ELR (cell line): ENCODE measurements around the gene PPP1R14B.
A peak's percentile ranks its signal among the peaks of the same experiment; 100 is the strongest.

Source experiments
- DNase-seq: peaks from one replicate; pipeline ENCODE4 v3.0.0-alpha.2; 2015; ENCODE audit warnings: low read depth

Gene PPP1R14B

DNA sequence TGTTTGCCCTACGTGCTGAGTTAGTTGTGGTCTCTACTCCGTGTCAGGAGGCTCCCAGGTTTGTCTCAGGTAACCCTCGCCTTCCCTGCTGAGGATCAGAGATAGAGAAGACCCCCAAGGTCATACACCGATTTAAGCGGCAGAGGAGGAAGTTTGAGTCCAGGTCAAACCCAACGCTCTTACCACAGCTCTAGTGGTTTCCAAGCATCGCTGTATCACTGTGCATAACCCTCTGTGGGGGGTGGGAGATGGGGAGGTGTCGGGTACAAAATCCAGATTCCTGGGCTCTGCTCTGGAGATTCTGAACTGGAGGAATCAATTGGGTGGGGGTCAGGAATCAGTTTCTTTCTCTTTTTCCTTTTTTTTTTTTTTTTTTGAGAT, 15.8 kb downstream of the PPP1R14B start:
- no peak for DNase-seq

DNA sequence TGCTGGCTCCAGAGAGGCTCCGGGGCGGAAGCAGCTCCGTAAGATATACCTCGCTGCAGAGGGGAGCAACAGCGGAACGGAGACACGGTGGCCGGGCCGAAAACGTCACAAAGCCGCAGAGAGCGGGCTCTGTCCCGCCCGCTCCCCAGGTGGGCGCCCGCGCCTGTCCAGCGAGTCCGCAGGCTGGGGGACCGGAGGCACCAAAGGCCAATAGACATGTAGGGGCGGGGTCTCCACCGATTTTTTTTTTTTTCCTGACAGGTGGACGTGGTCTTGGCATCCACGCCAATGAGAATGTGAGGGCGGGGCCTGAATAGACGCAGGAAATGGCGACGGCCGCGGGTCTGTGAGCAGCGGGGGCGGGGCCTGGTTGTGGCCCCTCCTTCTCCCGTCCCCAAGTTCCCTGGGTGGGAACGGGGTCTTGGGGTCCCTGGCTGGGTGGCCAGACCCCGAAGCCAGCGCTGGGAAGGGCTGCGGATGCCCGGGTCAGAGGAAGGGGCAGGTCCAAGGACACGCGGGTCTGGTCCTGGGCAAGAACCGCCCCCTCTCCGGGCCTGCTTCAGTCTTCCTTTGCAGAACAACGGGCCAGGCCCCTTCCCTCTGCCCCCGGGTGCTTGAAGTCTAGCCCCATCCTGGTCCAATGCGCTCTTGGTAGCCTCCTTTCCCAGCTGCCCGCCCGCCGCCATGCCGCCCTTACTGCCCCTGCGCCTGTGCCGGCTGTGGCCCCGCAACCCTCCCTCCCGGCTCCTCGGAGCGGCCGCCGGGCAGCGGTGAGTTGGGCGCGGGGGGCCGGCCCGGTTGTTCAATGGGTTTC, 16.4 kb downstream of the PPP1R14B start, which contains the start of gene DNAJC4:
Gene DNAJC4 (plus strand): TSS at position 378 of the 814 bp plus-strand sequence. CDS start 307 bp downstream, at position 685.
- peak; percentile 92 for DNase-seq

DNA sequence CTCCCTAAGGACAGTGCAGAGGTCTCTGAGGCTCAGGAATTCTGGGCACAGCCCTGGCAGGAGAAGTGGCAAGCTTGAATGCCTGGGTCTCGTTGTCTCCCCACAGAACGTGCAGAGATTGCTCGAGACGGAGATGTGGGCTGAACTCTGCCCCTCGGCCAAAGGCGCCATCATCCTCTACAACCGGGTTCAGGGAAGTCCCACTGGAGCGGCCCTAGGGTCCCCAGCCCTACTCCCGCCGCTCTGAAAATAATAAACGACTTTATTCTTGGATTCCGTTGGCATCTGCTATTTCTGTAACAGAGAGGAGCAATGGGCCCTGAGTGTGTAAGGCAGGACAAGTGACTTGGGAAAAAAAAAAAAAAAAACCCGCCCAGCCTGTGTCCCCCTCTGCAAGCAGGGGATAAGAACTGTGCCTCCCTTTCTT, 17.0 kb downstream of the PPP1R14B start:
- no peak for DNase-seq

DNA sequence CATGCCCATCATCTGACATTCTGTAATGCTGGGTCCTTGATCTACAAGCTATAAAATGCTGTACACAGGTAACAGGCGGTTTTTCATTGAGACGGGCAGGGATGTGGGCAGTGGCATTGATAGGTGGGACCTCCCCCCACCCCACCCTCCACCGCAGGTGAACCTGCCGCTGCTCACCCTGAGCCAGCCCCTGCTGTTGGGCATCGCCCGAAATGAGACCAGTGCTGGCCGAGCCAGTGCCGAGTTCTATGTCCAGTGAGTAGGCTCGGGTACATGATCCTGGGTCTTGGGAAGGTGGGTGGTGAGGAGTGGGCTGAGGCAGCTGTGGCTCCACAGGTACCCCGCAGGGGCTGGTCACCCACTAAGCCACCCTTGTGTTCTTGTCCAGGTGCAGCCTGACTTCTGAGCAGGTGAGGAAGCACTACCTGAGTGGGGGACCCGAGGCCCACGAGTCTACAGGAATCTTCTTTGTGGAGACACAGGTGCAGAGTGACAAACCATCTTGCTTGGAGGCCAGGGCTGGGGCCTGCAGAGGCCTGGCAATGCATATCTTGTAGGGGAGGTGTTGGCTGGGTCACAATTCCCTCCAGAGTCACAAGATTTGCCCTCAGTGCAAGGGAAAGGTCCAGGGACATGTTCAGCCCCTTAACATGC, 17.5 kb downstream of the PPP1R14B start:
- no peak for DNase-seq

DNA sequence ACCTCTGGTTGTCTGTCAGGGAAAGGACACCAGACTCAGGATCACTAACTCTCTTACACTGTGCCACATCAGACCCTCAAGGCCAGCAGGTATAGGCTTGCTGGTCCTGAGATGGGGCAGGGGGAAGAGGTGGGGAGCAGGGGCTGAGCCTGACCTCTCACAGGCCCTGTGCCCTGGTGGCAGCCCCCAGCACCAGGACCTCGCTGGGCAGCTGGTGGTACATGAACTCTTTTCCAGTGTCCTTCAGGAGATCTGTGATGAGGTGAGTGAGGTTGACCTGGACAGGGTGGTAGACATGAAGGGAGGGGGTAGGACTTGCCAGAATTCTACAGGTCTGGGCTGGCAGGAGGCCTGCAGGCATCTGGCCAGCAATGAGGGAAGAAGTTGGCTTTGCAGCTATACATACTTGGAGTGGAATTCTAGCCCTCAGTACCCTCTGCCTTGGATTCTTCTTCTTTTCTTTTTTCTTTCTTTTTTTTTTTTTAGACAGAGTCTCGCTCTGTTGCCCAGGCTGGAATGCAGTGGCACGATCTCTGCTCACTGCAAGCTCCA, 19.3 kb downstream of the PPP1R14B start:
- DNase-seq = no peak

DNA sequence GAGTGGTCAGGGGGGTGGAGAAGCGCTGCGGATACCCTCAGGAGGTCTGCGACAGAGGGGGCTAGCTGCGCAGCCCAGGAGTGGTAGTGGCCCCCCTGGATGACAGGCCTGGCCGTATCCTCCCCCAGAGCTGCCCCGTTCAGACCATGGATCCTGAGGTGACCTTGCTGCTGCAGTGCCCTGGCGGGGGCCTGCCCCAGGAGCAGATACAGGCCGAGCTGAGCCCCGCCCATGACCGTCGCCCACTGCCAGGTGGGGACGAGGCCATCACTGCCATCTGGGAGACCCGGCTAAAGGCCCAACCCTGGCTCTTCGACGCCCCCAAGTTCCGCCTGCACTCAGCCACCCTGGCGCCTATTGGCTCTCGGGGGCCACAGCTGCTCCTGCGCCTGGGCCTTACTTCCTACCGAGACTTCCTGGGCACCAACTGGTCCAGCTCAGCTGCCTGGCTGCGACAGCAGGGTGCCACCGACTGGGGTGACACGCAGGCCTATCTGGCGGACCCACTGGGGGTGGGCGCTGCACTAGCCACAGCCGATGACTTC, 20.2 kb downstream of the PPP1R14B start:
- DNase-seq = peak; percentile 30

DNA sequence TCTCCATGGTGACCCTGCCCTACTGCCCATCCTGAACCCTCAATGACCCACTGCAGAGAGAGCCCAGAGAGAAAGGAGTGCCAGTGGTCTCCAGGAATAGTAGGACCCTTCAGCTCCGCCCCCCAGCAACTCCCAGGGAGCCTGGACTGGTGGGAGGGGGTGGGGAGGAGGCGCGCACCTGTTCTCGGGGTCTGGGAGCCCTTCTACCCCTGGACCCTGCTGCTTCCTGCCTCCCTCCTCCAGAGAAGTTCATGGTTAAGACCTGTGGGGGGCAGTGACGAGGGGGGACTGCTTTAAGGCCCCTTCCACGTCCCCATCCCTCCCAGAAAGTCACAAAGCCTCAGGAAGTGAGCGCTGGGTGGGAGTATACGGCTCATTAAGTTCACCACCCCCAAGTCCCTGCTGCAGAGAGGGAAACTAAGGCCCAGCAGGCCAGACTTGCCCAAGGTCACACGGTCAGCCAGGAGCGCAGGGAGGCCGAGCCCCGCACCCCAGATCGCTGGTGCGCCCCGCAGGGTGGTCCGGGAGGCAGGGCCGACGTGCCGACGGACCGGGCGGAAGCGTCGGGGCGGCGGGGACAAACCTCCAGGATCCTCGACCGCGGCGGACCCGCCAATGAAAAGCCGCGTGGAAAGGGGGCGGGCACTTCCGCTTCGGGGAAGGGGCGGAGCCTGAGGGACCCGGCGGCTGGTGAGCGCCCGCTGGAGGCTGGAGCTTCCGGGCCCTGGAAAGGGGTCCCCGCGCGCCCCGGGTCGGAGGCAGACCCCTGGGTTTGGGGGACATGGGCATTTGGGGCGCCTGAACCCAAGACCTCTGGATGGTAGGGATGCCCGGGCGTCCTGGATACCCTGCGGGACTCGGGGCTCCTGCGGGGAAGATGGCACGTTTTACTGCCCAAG, 20.9 kb downstream of the PPP1R14B start, which contains the start of the genes NUDT22 and TRPT1:
Gene NUDT22 (plus strand): TSS at position 667 of the 899 bp plus-strand sequence. CDS start 379 bp downstream, outside the sequence.
Gene TRPT1 (minus strand): TSS at position 579 of the 899 bp plus-strand sequence. CDS start 326 bp downstream, at position 253.
- peak; percentile 89 for DNase-seq

DNA sequence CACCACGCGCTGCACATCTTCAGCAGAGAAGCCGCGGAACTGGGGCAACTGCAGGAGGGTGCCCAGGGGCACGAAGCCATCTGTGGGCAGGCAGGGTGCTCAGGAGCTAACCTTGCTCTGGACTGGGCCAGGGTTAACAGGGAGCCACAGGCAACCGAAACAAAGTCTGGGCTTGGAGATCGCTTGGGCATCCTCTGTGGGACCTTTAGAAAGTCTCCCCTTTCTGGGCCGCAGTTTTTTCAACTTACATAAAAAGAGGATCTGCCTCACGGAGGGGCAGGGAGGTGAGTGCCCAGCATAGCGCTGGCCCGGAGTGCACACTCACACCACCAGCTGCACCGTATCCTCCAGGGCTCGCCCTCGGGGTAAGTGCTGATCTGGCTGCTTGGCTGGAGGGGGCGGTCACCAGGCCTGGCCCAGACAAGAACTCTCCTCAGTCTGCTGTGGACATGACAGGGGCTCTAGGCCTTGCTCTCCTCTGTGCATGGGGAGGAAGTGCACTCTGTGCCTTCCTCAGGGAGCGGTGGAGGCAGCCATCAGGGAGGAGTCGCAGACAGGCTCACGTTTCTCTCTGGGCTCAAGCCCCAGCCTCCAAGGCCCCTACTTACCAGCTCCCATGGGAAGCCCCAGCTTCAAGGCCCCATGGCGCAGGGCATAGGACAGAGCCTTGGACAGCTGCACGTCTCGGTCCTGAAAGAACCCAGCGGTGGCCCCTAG, 21.7 kb downstream of the PPP1R14B start:
- DNase-seq = peak; percentile 22

DNA sequence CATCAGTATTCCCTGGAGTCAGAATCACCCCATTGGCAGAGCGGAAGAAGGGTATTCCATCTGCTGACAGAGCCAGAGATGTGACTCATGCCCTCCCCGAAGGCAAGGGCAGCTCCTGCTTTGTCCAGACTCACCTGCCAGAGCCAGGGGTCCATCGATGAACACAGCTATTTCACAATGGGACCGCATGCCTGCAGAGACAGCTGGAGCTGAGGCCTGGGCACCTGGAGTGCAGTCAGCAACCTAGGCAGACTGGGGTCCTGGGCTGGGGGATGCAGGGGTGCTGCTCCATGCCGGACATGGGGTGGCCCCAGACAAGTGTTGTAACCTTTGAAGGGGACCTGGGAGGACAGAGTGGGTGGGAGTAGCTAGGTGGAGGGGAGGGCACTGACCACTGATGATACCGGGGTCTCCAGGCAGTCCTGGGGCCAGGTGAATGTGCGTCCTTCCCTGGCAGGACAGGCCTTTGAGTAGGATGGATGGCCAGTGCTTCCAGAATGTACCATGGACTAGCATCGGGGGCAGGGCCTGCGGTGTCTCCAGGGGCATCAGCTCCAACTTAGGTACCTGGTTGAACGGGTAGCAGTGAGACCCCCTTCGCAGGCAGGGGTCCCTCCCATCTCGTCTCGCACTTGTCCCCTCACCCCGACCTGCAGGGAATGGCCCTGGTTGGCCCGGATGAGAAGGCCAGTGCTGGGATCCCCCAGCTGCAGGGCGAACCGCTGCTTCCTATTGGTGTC, 22.4 kb downstream of the PPP1R14B start:
- DNase-seq = peak; percentile 60

DNA sequence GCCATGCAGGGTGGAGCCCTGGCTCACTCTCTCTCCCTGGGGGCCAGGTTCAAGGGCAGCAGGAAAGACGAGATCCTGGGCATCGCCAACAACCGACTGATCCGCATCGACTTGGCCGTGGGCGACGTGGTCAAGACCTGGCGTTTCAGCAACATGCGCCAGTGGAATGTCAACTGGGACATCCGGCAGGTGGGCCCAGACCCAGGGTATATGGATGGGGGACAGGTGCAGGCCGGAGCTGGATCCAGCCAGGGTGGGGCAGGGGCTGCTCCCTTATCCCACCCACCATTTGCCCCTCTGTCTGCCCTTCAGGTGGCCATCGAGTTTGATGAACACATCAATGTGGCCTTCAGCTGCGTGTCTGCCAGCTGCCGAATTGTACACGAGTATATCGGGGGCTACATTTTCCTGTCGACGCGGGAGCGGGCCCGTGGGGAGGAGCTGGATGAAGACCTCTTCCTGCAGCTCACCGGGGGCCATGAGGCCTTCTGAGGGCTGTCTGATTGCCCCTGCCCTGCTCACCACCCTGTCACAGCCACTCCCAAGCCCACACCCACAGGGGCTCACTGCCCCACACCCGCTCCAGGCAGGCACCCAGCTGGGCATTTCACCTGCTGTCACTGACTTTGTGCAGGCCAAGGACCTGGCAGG, 23.6 kb downstream of the PPP1R14B start:
- no peak for DNase-seq

DNA sequence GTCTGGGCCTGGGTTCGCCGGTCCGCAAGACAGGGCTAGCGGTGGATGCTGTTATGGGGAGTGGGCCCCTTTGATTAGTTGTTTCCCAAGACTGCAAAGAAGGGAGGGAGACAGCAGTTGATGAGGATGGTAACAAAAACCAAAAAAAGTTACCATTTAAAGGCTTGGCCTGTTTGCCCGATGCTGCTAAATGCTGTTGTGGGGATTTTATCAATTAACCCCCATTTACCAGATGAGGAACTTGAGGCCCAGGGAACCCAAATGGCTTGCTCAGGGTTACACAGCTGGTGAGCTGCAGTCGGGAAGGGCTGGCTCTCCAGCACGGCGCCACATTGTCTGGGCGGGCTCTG, 24.1 kb downstream of the PPP1R14B start:
- DNase-seq = no peak

DNA sequence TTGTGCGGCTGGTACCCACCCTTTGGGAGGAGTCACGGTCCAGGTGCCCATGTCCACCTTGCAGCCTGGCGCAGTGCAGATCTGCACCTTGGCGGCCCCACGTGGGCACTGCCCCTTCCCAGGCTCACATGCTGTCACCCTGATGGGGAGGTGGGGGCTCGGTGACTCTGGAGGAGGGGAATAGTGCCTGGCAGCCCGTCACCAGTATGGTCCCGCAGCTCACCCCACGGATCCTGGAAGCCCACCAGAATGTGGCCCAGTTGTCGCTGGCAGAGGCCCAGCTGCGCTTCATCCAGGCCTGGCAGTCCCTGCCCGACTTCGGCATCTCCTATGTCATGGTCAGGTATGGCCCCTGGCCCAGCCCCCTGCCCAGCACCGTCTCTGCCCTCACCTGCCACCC, 25.9 kb downstream of the PPP1R14B start:
- no peak for DNase-seq

DNA sequence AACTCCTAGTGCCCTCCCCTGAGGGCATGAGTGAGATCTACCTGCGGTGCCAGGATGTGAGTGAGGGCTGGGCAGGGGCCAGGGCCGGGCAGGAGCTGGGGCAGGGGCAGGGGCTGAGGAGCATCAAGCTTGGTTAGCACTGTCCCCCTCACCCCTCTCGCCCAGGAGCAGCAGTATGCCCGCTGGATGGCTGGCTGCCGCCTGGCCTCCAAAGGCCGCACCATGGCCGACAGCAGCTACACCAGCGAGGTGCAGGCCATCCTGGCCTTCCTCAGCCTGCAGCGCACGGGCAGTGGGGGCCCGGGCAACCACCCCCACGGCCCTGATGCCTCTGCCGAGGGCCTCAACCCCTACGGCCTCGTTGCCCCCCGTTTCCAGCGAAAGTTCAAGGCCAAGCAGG, 26.5 kb downstream of the PPP1R14B start:
- DNase-seq = no peak

DNA sequence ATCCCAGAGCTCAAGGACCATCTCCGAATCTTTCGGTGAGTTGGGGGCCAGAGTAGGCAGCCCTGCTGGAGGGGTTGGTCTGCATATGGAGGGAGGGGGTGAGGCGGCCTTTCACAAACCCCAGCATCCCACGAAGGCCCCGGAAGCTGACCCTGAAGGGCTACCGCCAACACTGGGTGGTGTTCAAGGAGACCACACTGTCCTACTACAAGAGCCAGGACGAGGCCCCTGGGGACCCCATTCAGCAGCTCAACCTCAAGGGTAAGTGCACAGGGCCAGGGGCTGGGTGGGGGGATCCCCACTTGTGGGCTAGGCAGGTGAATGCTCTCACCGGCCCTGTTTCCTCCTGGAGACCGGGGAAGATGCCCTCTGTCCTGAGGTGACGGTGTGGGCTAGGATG, 27.0 kb downstream of the PPP1R14B start:
- no peak for DNase-seq

DNA sequence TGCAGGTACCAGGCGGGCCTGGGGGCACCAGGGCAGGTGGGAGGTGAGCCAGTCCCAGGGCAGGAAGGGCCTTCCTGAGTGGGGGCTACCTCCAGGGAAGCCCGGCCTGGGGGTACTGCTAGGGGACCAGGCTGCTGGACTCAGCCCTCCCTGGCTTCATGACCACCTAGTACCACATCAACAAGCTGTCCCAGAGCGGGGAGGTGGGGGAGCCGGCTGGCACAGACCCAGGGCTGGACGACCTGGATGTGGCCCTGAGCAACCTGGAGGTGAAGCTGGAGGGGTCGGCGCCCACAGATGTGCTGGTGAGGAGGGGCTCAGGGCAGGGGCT, 27.4 kb downstream of the PPP1R14B start:
- DNase-seq = no peak

DNA sequence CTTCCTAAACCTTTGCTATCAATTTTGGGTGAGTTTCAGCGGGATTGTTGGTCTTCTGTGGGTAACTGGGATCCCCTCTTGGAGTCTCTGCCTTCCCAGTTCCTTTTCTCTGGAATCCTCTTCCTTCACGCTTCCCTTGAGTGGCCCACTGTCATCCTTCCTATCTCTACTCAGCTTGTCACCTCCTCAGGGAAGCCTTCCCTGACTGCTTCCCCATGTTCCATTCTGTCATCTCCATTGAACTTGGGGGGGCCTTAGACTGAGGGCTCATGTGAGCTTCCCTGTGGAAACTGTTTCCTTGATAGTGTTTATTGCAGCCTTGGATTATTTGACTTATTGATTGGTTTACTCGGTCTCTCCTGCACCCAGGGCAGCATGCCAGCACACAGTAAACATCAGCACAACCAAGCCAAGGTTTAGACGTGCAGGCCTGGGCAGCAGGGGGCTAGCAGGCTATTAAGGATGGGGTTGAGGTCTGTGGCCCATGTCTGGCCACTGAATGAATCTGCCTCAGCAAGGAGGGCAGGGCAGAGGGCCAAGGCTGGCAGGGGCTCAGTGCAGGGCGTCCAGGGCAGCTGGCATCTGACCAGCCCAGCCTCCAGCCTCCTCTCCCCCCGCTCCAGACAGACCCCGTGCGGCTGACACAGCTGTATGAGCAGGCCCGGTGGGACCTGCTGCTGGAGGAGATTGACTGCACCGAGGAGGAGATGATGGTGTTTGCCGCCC, 28.0 kb downstream of the PPP1R14B start:
- DNase-seq = no peak

DNA sequence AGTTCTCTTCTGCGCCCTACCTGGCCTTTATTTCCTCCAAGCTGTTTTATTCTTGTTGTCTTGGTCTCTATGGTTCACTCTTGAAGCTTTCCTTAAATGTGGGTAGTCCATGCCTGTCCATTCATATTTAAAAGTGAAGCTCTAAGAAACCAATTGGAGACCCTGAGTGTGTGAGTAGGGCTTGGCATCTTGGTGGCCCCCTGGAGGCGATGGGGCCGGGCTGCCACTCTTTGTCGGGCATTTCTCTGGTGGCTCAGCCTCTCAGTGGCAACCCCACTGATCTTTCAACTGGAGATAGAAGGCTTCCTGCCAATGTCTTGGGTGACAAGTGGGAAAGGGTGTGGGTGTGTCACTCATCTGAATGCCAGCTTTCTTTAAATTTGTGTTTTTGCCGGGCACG, 29.9 kb downstream of the PPP1R14B start:
- DNase-seq = no peak

DNA sequence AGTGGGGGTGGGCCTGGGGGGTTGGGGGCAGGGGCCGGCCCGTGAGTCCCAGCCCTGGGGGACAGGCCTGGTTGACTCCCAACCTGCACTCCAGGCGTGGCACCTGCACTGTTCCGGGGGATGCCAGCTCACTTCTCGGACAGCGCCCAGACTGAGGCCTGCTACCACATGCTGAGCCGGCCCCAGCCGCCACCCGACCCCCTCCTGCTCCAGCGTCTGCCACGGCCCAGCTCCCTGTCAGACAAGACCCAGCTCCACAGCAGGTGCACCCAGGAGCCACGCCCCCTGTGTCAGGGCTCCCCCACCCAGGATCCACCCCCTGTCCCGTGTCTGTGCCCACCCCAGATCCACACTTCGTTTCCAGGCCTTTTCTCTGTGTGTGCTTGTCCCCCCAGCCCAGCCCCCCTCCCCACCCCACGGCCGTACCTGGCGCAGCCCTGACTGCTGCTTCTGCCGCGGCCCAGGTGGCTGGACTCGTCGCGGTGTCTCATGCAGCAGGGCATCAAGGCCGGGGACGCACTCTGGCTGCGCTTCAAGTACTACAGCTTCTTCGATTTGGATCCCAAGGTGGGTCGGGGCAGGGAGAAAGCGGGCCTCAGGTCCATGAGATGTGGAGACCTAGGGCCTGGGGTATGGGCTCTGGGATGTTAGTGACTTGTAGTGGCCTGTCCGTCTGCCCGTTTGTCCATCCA, 35.4 kb downstream of the PPP1R14B start:
- no peak for DNase-seq
